Thoracic aorta (tissue), 2 donors: ENCODE data around the gene AUTS2. TPM values are rescaled to one million over a fixed set of nuclear protein-coding genes. Genes with fewer than 3 reads are reported as not detected.

Source experiments
- ATAC-seq: fragments of 150-250 bp; one replicate; pipeline ENCODE4 v1.8.0; 2017; ENCODE audit warnings: low read depth; ENCODE audit not compliant: insufficient number of reproducible peaks, low FRiP score
- DNase-seq: peaks from one replicate; pipeline ENCODE4 v3.0.0-alpha.2; 2020; ENCODE audit warnings: low spot score
- H3K27ac ChIP-seq, 2 donors: fragments of 200-600 bp; sonication (generic); 1 replicate in 1 of 2; 2 replicates in 1 of 2; pipeline ENCODE4 v1.5.1; 2016; ENCODE audit warnings: mild to moderate bottlenecking in 2 of 2, moderate library complexity in 2 of 2
- H3K27me3 ChIP-seq: fragments of 200-600 bp; sonication (generic); replicated peaks from 2 replicates; pipeline ENCODE4 v1.6.0; 2016; ENCODE audit warnings: mild to moderate bottlenecking; ENCODE audit not compliant: insufficient read depth
- H3K36me3 ChIP-seq: fragments of 200-600 bp; sonication (generic); one replicate; pipeline ENCODE4 v1.5.1; 2016
- H3K4me1 ChIP-seq, 2 donors: fragments of 200-600 bp; sonication (generic); 1 replicate in 1 of 2; 2 replicates in 1 of 2; pipeline versions ENCODE4 v1.5.1 to v1.6.0; 2016; ENCODE audit warnings: low read depth in 2 of 2, mild to moderate bottlenecking in 1 of 2; ENCODE audit not compliant: control insufficient read depth in 1 of 2
- H3K4me3 ChIP-seq: fragments of 200-600 bp; sonication (generic); 2 replicates; pipeline ENCODE4 v1.5.1; 2016; ENCODE audit warnings: mild to moderate bottlenecking
- H3K9me3 ChIP-seq: fragments of 200-600 bp; sonication (generic); 2 replicates; pipeline ENCODE4 v1.5.1; 2016
- total RNA-seq, 2 donors: library from RNA; depleted of rRNA; stranded (reverse); fragments of >200 nt; gene quantifications; one replicate each; pipeline versions ENCODE4 v1.1.0 to v1.2.3, GENCODE V29; 2016
- TF ChIP-seq, protein P1 (sequence below): fragments of 200-600 bp; sonication (generic); IDR thresholded peaks from one replicate; pipeline ENCODE4 v1.5.1; 2019; ENCODE audit warnings: antibody characterized with exemption

AUTS2 gene
- total RNA-seq, 2 donors from 2014 or later, result 49.4 to 101 TPM

GRCh38 chr7:70349031-70349430 is 750.8 kb downstream of the AUTS2 start:
- TF ChIP-seq, protein P1, sequence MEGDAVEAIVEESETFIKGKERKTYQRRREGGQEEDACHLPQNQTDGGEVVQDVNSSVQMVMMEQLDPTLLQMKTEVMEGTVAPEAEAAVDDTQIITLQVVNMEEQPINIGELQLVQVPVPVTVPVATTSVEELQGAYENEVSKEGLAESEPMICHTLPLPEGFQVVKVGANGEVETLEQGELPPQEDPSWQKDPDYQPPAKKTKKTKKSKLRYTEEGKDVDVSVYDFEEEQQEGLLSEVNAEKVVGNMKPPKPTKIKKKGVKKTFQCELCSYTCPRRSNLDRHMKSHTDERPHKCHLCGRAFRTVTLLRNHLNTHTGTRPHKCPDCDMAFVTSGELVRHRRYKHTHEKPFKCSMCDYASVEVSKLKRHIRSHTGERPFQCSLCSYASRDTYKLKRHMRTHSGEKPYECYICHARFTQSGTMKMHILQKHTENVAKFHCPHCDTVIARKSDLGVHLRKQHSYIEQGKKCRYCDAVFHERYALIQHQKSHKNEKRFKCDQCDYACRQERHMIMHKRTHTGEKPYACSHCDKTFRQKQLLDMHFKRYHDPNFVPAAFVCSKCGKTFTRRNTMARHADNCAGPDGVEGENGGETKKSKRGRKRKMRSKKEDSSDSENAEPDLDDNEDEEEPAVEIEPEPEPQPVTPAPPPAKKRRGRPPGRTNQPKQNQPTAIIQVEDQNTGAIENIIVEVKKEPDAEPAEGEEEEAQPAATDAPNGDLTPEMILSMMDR, result no peak
- H3K27ac ChIP-seq, result no peak overlapping the region
- H3K4me3 ChIP-seq, result no peak overlapping the region
- no peak for DNase-seq
- H3K36me3 ChIP-seq, result no peaks in the 10 kb centered on the region
- H3K4me1 ChIP-seq, result no peaks in the 10 kb centered on the region
- no peaks in the 10 kb centered on the region for H3K27me3 ChIP-seq
- H3K9me3 ChIP-seq, result no peaks in the 10 kb centered on the region
- ATAC-seq, result no peak

- no peak for ATAC-seq
- TF ChIP-seq, protein P1, result no peak
Measured at GRCh38 chr7:70349819-70350218, 751.5 kb downstream of the AUTS2 start.

GRCh38 chr7:70352088-70352487 is 753.8 kb downstream of the AUTS2 start:
- H3K27ac ChIP-seq, result no peak overlapping the region

More at GRCh38 chr7:70349819-70350218, 751.5 kb downstream of the AUTS2 start:
- H3K4me1 ChIP-seq, result no peaks in the 10 kb centered on the region
- no peak overlapping the region for H3K4me3 ChIP-seq
- H3K27me3 ChIP-seq, result no peaks in the 10 kb centered on the region
- H3K27ac ChIP-seq, result no peak overlapping the region
- DNase-seq, result no peak
- no peaks in the 10 kb centered on the region for H3K9me3 ChIP-seq
- no peaks in the 10 kb centered on the region for H3K36me3 ChIP-seq

DNA sequence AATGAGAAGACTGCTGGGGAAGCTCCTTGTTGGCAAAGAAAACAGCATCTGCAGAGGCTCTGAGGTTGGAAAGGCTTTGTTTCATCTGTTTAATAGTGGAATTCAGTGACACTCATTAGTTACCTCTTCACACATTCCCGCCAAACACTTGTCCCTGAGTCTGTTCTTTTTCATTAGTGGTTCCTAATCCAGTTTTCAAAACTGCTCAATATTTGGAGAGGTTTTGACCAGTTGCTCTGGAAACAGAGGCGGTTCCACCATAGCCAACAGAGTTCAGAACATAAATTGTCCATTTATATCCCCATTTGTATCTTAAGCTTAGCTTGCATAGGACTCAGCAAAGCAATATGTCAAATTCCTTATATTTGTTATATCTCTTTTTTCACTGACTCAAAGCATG is 754.6 kb downstream of the AUTS2 start:
- no peaks in the 10 kb centered on the region for H3K27me3 ChIP-seq
- no peaks in the 10 kb centered on the region for H3K9me3 ChIP-seq
- peaks cover 0 to 9% of the 10 kb centered on the region in 2 donors for H3K4me1 ChIP-seq
- DNase-seq (no peak), ATAC-seq (no peak)
- no peaks in the 10 kb centered on the region for H3K36me3 ChIP-seq
- no peak overlapping the region for H3K4me3 ChIP-seq
- no peak overlapping the region for H3K27ac ChIP-seq
- TF ChIP-seq, protein P1, result no peak

More at GRCh38 chr7:70352088-70352487, 753.8 kb downstream of the AUTS2 start:
- TF ChIP-seq, protein P1, result no peak
- Histone ChIP-seq H3K9me3 (no peaks in the 10 kb centered on the region), H3K36me3 (no peaks in the 10 kb centered on the region), H3K27me3 (no peaks in the 10 kb centered on the region), H3K4me1 (peaks cover 0 to 9% of the 10 kb centered on the region in 2 donors), H3K4me3 (no peak overlapping the region)
- no peak for DNase-seq
- no peak for ATAC-seq

GRCh38 chr7:70353330-70353945 is 755.2 kb downstream of the AUTS2 start:
- Histone ChIP-seq H3K4me1 (peaks cover 0 to 9% of the 10 kb centered on the region in 2 donors), H3K27ac (no peak overlapping the region), H3K27me3 (no peaks in the 10 kb centered on the region), H3K4me3 (no peak overlapping the region), H3K36me3 (no peaks in the 10 kb centered on the region), H3K9me3 (no peaks in the 10 kb centered on the region)
- DNase-seq (no peak), ATAC-seq (no peak)
- TF ChIP-seq, protein P1, result no peak
